T-helper 22 cell (primary cell): ENCODE measurements around the gene SMIM1.
"Not testable (repeated sequence)": the region's sequence is repeated elsewhere in the genome, so short reads cannot be mapped to it uniquely, and the experiment has no call there.

Experiments
- DNase-seq: peaks from one replicate; pipeline ENCODE4 v3.0.0-alpha.2; 2020; ENCODE audit warnings: low read depth

The SMIM1 gene

DNA sequence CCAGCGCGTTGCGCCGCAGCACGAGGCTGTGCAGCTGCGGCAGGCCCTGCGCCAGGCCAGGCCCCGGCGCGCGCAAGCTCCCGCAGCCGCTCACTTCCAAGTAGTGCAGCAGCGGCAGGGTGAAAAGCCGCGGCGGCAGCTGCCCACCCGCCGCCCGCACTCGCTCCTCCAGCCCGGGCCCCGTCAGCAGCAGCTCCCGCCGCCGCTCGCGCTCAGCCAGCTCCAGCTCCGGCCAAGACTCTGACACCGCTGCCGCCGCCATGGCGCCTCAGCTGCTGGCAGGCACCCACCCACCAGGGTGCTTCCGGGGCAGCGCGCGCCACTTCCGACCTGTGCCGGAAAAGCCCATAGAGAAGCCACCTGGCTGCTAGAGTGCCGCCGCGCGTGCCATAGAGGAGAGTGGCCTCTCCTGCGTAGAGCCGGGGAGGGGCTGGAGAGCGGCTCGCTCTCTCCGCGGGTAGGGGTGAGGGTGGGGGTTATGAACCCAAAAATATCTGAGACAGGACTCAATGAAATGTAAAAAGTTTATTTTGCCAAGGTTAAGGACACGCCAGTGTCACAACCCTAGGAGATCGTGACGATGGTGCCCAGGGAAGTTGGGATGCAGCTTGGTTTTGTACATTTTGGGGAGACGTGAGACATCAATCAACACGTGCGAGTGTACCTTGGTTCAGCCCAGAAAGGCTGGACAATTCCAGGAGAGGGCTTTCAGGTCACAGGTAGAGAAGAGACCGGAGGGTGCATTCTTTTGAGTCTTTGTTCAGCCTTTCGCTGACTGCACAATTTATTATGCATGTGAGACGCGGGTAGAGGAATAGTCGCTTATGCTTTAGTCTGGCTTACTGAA, 23.9 kb downstream of the SMIM1 start, which contains the start of gene LRRC47:
Gene LRRC47 (minus strand): TSS at position 284 of the 847 bp plus-strand sequence. CDS start 22 bp downstream, at position 262.
- DNase-seq = peak; percentile 88

DNA sequence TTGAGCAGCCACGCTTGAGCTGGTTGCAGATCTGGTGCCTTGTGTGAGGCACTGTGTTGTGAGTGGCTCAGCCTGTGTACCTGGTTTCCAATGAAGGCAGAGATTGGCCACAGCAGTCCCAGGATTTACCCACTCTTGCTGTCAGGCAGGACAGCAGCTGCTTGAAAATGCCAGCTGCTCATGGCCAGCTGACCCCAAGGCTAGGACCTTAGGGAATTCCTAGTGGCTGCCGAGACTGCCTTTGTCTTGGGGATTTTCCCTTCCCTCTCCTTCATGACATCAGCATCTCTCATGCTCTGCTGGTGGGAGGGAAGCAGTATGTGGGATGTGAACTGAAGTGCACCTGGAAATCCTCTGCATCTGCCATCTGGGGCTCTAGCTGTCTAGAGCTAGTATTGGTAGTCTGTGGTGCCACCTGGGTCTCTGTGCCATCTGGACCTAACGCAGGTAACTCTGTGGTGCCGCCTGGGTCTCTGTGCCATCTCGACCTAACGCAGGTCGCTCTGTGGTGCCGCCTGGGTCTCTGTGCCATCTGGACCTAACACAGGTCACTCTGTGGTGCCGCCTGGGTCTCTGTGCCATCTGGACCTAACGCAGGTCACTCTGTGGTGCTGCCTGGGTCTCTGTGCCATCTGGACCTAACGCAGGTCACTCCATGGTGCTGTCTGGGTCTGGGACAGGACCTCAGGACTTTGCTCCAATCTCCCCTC, 27.6 kb downstream of the SMIM1 start:
- DNase-seq = no peak

DNA sequence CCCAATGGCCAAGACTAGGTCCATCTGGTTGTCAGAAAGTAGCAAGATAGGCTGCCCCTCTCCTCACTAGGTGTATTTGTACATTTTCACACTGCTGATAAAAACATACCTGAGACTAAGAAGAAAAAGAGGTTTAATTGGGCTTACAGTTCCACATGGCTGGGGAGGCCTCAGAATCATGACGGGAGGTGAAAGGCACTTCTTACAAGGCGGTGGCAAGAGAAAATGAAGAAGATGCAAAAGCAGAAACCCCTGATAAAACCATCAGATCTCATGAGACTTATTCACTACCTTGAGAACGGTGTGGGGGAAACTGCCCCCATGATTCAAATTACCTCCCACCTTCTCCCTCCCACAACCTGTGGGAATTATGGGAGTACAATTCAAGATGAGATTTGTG, 28.2 kb downstream of the SMIM1 start:
- DNase-seq = not testable (repeated sequence)

DNA sequence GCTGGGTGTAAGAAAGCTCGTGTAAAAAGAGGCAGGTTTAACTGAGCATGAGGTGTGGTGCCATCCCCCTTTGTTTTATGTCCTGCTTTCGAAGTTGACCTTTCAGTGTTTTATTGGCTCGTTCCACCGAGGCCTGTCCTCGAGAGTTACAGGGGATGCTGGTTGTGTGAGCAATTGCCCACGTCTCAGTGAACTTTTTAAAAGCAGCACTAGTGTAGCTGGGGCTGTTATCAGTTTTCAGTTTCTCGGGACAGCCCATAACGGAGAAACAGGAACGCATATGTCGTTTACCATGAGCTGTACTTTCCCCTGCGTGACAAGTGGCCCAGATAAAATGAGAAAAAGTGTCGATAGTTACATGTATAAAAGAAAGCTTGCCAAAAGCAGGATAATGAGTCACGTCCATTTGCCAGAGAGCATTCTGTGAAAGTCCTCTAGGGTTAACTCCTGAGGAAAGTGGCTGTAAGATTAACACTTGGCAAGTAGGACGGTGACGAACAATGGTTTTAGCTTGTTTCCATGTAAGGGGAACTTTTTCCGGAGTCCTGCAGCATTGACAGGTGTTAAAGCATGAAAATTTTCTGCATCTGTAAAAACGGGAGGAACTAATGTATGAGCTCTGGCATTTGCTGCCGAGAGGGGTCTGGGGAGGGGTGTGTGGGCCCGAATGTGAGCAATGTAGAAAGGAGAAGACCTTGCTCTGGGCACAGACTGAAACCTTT, 31.5 kb downstream of the SMIM1 start:
- DNase-seq = no peak

DNA sequence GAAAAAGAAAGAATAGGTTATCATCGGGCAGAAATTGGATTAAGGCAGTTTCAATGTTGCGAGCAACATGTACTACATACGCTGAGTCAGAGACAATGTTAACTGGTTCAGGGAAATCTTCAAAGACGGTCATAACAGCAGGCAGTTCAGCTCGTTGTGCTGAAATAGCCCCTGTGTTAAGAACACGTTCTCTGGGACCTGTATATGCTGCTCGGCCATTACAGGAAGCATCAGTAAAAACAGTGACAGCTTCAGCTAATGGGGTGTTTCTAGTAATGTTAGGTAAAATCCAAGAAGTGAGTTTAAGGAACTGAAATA, 32.0 kb downstream of the SMIM1 start:
- DNase-seq = not testable (repeated sequence)

DNA sequence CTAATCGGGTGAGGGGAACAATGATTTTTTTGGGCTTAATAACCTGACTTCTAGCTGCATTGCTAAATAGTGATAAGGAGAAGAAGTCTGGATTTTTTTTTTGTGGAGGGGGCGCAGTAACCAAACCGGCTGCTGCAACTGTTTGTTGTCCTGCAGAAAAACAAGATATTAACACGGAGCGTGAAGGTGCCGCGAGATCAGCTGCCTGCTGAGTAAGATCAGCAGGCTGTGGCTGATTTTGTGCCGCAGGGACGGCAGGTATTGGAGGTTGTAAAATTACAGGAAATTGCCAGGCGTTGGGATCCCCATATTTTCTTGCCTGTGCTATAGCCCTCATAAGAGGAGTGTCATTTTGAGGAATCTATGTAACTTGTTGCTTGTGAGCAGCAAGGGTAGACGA, 32.5 kb downstream of the SMIM1 start:
- DNase-seq = no peak

DNA sequence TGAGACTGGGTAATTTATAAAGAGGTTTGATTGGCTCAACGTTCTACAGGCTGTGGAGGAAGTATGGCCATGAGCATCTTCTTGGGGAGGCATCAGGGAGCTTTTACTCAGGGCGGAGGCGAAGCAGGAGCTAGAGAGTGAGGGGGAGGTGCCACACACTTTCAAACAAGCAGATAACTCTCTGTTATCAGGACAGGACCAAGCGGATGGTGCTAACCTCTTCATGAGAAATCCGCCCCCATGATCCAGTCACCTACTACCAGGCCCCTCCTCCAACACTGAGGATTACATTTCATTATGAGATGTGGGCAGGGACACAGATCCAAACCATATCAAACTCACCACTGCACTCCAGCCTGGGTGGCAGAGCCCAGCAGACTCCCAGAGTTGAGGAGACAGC, 35.2 kb downstream of the SMIM1 start:
- no peak for DNase-seq

DNA sequence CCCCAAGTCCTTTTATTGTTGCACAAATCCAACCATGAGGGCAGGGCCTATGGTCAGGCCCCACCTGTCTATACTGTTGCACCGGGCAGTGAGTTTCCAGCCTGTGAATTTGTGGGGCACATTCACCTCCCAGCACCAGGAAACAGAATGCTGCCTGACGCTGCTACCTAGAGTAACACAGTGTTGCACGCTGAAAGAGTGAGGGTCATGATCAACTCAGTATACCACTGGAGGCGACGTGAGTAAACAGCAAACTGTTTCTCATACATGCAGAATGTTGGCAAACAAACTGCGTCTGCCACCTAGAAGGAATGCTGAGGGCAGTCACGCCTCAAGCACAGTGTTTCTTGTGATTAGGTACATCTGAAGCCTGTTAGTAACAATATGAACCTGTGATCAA, 37.1 kb downstream of the SMIM1 start:
- DNase-seq = no peak

DNA sequence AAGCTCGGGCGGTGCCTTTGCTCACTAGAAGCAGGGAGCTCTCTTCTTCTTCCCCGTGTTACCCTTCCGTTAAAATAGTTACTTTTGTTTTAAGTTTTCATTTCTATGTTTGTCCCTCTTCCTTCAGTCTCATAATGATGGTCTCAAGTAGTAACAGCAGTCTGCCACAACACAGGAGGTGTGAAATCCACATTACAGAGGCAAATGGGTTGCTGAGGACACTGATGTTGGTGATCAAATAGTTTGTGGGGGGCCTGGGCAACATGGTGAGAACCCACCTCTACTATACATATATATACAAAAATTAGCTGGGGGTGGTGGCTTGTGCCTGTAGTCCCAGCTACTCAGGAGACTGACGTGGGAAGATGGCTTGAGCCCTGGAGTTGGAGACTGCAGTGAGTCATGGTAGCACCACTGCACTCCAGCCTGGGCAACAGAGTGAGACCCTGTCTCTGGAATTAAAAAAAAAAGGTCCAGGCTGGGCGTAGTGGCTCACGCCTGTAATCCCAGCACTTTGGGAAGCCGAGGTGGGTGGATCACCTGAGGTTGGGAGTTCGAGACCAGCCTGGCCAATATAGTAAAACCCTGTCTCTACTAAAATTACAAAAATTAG, 37.7 kb downstream of the SMIM1 start:
- DNase-seq = not testable (repeated sequence)

DNA sequence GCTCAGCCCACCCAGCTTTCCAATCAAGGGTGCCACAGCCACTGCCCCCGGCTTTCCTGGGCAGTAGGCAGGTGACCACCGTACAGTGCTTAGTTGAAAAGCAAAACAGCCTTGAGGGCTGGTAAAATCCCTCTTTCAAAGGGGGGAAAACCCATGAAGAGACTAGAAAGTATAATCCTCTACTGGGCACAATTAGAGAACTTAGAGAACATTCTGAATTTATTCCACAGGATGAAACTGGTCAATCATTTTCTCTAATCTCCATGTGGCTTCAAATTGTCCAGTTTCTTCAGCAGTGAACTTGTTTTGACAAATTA, 39.0 kb downstream of the SMIM1 start:
- no peak for DNase-seq

DNA sequence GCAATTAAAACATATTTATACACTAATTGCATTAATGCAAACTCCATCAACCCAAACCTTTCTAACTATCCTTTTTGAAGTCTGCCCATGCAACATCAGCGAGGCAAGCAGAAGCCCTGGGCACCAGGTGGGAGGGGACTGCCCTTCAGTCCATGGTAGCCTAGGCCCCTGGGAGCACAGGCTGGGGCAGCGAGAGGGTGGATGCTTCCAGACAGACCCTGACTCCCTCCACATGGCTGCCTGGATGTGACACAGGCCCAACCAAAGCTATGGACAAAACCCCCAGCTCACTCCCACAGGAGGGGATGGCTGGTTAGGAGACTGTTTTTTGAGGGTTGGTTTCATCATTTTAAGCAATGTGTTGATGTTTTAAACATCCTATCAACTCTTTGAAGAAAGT, 41.5 kb downstream of the SMIM1 start:
- DNase-seq = no peak

DNA sequence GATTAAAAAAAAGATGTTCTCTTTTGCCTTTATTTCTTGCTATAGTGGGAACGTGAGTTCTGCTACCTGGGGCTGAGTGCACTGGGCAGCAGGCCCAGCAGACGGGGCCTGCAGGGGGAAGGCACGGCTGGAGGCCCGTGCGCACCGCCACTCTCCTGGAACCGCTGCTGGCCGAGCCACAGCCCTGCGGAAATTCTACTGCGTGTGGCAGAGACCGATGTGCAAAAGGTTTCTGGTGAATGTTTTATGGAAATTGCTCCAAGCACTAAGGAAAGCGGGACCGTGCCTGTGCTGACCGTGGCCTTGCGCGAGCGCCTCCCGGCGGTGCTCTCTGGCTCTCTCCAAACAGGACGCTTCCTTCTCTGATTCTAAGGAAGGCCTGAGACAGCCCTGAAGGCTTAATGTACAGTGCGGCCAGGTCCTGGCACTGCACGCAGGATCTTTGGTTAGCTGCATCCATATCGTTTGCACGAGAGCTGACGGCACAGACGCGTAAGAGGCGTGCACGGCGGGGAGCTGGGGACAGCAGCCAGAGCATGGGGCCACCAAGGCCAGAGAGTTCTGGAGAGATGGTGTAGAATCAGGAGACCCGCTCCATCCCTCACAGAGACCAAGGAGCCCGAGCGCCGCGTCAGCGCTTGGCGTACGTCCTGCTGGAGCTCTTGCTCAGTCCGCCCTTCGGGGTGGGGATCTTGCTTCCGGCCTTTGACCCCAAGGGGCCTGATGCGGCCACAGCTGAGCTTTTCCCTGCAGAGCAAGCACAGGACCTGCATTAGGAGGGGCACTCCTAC, 42.4 kb downstream of the SMIM1 start:
- DNase-seq = no peak

DNA sequence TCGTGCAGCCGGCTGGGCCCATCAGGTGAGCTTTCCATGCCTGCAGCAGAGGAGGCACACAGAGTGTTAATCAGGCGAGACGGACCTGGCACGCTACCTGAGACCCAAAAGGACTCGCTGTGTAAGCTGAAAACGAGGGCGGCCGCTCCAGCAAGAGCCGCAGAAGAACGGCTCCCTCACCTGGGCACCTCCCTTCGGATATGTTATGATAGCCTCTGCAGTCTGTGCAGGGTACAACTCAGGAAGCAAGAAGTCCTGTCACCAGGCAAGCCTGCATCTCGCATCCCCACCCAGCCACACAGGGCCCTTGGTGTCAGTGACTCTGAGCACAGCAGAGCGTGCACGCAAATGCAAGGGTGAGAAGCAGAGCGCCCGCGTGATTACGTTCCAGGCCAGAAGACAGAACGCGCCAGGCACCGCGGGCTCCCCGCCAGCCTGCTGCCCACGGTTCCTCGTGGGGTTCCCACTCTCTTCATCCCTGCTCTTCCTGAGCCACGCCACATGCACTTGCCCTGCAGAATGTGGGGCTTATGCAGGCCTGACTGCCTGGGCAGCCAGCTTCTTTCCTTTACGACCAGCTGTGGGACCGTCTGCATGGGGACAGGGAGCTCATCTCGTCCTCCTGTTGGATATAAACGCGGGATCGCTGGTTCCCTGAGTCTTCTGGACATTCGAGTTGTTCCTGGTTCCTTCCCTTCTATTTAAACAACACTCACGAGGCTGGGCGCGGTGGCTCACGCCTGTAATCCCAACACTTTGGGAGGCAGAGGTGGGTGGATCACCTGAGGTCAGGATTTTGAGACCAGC, 44.0 kb downstream of the SMIM1 start:
- no peak for DNase-seq

DNA sequence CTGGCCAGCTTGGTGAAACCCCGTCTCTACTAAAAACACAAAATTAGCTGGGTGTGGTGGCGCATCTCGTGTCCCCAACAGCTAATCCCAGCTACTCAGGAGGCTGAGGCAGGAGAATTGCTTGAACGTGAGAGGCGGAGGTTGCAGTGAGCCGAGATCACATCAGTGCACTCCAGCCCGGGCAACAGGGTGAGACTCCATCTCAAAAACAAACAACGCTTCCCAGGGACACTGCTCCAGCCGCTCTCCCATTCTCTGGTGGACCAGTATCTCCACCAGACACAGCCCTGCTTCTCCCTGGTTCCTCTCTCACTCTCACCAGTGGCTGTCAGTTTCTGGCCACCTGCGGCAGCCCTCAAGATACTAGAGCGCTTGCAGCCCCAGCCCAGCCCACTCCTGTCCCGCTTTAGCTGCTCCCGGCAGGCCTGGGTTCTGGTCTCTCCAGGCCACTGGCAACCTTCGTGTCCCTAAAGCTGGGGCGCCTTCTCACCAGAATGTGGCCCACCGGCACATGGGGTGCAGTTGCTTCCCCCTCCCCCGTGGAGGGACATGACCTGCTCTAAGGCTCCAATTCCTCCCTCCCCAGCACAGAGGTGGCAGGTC, 44.7 kb downstream of the SMIM1 start:
- DNase-seq = no peak

DNA sequence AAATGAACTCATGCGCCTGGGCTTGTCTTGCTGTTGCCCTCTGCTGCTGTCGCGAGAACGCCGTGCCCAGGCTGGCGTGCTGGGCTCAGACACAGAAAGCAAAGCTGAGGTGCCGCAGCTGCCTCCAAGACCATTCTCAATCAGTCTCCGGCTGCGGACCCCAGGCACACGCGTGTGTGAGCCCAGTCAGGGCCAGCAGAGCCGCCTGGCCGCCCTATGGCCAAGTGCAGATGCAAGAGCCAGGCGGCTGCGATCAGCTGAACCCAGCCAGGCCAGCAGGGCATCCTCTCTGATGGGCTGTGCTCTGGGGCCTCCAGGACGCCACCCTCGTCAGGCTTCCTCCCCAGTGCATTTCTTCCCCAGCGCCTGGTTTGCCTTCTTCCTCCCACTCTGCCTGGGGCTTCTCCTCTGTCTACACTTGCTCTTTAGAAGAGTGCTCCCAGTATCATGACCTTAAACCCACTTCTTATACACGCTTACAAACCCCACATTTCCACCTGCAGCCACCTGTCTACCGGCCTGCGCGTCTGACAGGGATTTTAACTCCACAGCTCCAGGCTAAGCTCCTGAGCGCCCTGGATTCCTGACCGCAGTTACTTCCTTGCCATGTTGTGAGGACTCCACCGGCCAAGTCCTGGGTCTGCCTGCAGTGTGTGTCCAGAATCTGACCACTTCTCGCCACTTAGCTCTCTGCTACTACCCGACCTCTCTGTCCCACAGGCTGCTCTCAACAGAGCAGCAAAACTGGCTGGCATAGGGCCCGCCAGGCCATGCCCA, 45.5 kb downstream of the SMIM1 start:
- no peak for DNase-seq

DNA sequence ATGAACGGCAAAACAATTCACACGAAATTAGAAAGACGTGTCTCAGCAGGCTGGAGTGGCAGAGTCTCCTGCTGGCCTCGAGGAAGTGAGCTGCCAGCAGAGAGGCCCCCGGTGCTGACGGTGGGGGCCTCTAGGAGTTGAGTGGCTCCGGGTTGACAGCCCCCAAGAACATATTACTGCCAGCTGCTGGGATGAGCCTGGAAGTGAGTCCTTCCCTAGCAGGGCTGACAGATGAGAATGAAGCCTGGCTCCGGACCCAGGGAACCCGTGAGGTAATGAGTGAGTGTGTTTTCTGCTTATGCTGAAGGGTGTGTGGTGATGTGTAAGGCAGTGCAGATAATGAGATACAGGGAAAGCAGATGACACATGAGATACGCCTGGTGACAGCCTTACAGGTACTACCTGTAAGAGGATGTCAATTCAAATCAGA, 47.2 kb downstream of the SMIM1 start:
- no peak for DNase-seq

DNA sequence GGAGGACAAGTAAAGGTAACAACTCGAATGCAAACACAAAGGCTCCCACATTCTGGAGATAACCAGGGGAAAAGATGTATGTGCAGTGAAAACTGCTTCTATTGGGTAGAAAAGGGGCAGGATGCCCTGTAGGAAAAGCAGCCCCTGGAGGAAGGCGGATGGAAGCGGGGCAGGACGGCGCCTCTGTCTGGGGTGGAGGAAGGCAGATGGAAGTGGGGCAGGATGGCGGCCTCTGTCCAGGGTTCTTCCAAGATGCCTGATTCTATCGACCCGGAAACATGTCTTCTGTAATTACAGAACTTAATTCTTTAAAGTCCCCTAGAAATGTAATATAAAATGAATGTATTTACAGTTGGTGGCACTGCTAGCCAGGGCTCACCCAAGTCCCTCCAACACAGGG, 47.8 kb downstream of the SMIM1 start:
- DNase-seq = no peak

DNA sequence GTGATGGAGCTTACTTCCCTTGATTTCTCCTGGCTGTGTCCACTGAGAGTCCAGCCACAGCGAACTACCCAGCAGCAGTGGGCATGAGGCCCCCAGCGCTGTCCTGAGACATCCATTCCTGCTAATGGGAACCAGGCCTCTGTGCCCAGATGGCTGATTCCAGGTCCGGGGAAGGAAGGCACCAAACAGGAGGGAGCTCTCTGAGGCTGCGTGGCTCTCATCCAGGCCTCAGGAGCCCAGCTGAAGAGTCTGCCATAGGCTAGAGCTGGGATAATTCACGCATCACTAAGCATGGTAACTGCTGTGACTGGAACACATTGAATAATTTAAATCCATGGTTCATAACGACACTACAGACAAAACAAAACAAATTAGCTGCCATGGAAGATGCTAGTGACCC, 48.5 kb downstream of the SMIM1 start:
- DNase-seq = no peak

DNA sequence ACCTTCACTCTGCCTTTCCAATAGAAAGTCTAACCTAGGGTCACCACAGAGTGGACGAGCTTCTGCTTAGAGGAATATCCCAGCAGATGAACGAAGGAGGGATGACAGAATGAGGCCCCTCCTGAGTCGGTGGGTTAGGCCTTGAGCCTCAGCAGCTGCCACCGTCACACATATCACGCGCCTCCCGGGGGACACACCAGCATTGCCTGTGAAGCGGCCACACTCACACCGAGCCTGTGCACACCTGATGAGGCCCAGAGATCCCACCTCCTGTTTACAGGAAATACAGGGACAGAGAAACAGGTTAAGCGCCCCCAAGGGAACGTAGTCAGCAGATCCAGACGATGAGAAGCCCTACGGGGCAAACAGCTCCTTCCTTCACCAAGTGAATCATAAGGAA, 48.9 kb downstream of the SMIM1 start:
- DNase-seq = no peak

DNA sequence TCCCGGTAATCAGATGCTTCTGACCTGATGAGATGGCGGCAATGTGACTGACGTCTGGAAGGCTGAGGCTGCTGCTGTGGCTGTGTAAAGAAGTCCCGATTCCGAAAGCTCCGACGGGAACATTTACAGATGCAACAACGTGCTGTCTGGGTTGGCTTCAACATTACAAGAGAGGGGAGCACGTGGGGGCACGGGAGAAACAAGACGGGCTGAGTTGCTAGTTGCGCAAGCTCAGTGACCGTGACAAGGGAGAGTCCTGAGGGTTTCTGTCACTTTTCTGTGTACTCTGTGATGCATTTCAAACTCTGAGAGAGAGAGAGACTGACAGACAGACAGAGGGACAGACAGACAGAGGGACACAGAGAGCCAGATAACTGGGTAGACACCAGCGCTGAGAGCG, 49.4 kb downstream of the SMIM1 start:
- no peak for DNase-seq
